Measurements from ENCODE around the gene FBXO34. TPM values are rescaled to one million over a fixed set of nuclear protein-coding genes. Genes with fewer than 3 reads are reported as not detected.

Gene FBXO34
- 10 to 100 TPM; 17.3 to 23.3 (median 18.7) TPM for total RNA-seq

- DNase-seq (ENCODE audit: low spot score), result peak; percentile 99
- peak; percentile 96 for ATAC-seq (ENCODE audit: low FRiP score)
- TF ChIP-seq CTCF (IDR thresholded peaks at IDR 0.05), result peak in 2 of 3 donors; percentile 78 to 81
Measured at GRCh38 chr14:55270832-55271571, at the start of gene FBXO34. Gene FBXO34 (plus strand): TSS chr14:55271421. CDS start chr14:55350391, 78,970 bp downstream.

- DNase-seq (ENCODE audit: low spot score), result no peak
- no peak for TF ChIP-seq CTCF (IDR thresholded peaks at IDR 0.05)
- no peak for ATAC-seq (ENCODE audit: low FRiP score)
Measured at GRCh38 chr14:55221968-55222367, 49.3 kb upstream of the FBXO34 start.

- no peak for ATAC-seq (ENCODE audit: low FRiP score)
- DNase-seq (ENCODE audit: low spot score), result no peak
- TF ChIP-seq CTCF (IDR thresholded peaks at IDR 0.05), result no peak
Measured at GRCh38 chr14:55223364-55223763, 47.9 kb upstream of the FBXO34 start.

GRCh38 chr14:55228261-55228660, 43.0 kb upstream of the FBXO34 start:
- ATAC-seq (ENCODE audit: low FRiP score), result no peak
- TF ChIP-seq CTCF (IDR thresholded peaks at IDR 0.05), result no peak

GRCh38 chr14:55233591-55233990, 37.6 kb upstream of the FBXO34 start:
- ATAC-seq (ENCODE audit: low FRiP score) (no peak), DNase-seq (ENCODE audit: low spot score) (no peak)
- no peak for TF ChIP-seq CTCF (IDR thresholded peaks at IDR 0.05)

More at GRCh38 chr14:55228261-55228660, 43.0 kb upstream of the FBXO34 start:
- no peak for DNase-seq (ENCODE audit: low spot score)

GRCh38 chr14:55238019-55238680, 33.1 kb upstream of the FBXO34 start:
- TF ChIP-seq CTCF (IDR thresholded peaks at IDR 0.05), result no peak
- DNase-seq (ENCODE audit: low spot score), result no peak
- no peak for ATAC-seq (ENCODE audit: low FRiP score)

GRCh38 chr14:55239320-55239719, 31.9 kb upstream of the FBXO34 start:
- no peak for DNase-seq (ENCODE audit: low spot score)
- no peak for ATAC-seq (ENCODE audit: low FRiP score)
- no peak for TF ChIP-seq CTCF (IDR thresholded peaks at IDR 0.05)
